ENCODE data around the gene BRSK2. TPM values are rescaled to one million over a fixed set of nuclear protein-coding genes. Genes with fewer than 3 reads are reported as not detected.

Gene BRSK2
- polyA plus RNA-seq, 1 of the 3 experiments (the other 2 are of a cell fraction): 0.64 TPM

- peak; percentile 84 for DNase-seq
- Histone ChIP-seq H3K4me2 (no peak overlapping the region), H3K27me3 (ENCODE audit: insufficient read depth) (no peaks in the 10 kb centered on the region), H3K36me3 (replicated peaks in 1 of 2; ENCODE audit: control insufficient read depth in 1 of 2, insufficient read depth in 2 of 2, low read length in 1 of 2) (no peaks in the 10 kb centered on the region), H3K27ac (ENCODE audit: low read depth in 2 of 2, low read length in 1 of 2) (peak overlapping the region in 1 of 2 experiments; percentile 92; a peak in 2 of 4 replicates), H3K4me1 (ENCODE audit: control insufficient read depth in 1 of 2, insufficient read depth in 2 of 2, low read depth in 1 of 2, low read length in 1 of 2) (peaks cover 0 to 57% of the 10 kb centered on the region in 2 experiments; a peak in 1 of 4 replicates), H3K9ac (no peak overlapping the region), H3K79me2 (ENCODE audit: insufficient read depth) (peaks cover 73% of the 10 kb centered on the region; the same call in 1 of the 2 replicates), H2AFZ (ENCODE audit: low read depth) (no peak overlapping the region), H3K4me3 (ENCODE audit: low read depth in 2 of 2, low read length in 1 of 2) (no peak overlapping the region), H3K9me2 (no peaks in the 10 kb centered on the region), H4K20me1 (ENCODE audit: insufficient read depth) (peaks cover 76% of the 10 kb centered on the region), H3K9me3 (no peaks in the 10 kb centered on the region), H3F3A (replicated peaks; ENCODE audit: insufficient read depth) (peaks cover 5% of the 10 kb centered on the region)
- WGBS (ENCODE audit: low lambda C conversion rate): 76% methylated on average over 11 of the region's 20 CpGs
- TF ChIP-seq GATA2 (CRISPR knock-in tag; IDR thresholded peaks at IDR 0.05) (no peak), SIN3A (IDR thresholded peaks at IDR 0.05; ENCODE audit: borderline replicate concordance, low read depth, low read length) (no peak), MXI1 (IDR thresholded peaks at IDR 0.05; ENCODE audit: low read depth, low read length) (peak; percentile 47; the same call in 1 of the 2 replicates), EP300 (IDR thresholded peaks at IDR 0.05; ENCODE audit: borderline replicate concordance in 1 of 2, low read depth in 1 of 2, low read length in 1 of 2) (no peak), MEF2A (IDR thresholded peaks at IDR 0.05; ENCODE audit: borderline replicate concordance, low read depth) (no peak), SMC3 (IDR thresholded peaks at IDR 0.05; ENCODE audit: low read depth, low read length) (no peak)
- POLR2A ChIA-PET: interaction anchor here (0.6 to 1.6 kb wide), 3 partner anchors 41 to 552 kb away, joined by 3 to 4 read pairs (median 3); no protein-coding TSS in a partner anchor
- CTCF ChIA-PET: interaction anchor here (0.9 to 7.6 kb wide), 4 partner anchors 10 to 303 kb away, joined by 3 to 40 read pairs (median 5); no protein-coding TSS in a partner anchor
Observed at GRCh38 chr11:1502954-1503707, 113.4 kb downstream of the BRSK2 start.

- Histone ChIP-seq H3K79me2 (ENCODE audit: insufficient read depth) (peaks cover 75% of the 10 kb centered on the region; the same call in 1 of the 2 replicates), H3K9me2 (no peaks in the 10 kb centered on the region), H3K36me3 (replicated peaks in 1 of 2; ENCODE audit: control insufficient read depth in 1 of 2, insufficient read depth in 2 of 2, low read length in 1 of 2) (no peaks in the 10 kb centered on the region), H3K9me3 (no peaks in the 10 kb centered on the region), H2AFZ (ENCODE audit: low read depth) (no peak overlapping the region), H3F3A (replicated peaks; ENCODE audit: insufficient read depth) (peaks cover 5% of the 10 kb centered on the region), H3K27me3 (ENCODE audit: insufficient read depth) (no peaks in the 10 kb centered on the region), H4K20me1 (ENCODE audit: insufficient read depth) (peaks cover 76% of the 10 kb centered on the region), H3K4me3 (ENCODE audit: low read depth in 2 of 2, low read length in 1 of 2) (no peak overlapping the region), H3K27ac (ENCODE audit: low read depth in 2 of 2, low read length in 1 of 2) (peak overlapping the region in 1 of 2 experiments; percentile 92; a peak in 2 of 4 replicates), H3K4me2 (no peak overlapping the region), H3K9ac (no peak overlapping the region), H3K4me1 (ENCODE audit: control insufficient read depth in 1 of 2, insufficient read depth in 2 of 2, low read depth in 1 of 2, low read length in 1 of 2) (peaks cover 0 to 54% of the 10 kb centered on the region in 2 experiments; a peak in 1 of 4 replicates)
- 60% methylated on average over 5 of the region's 14 CpGs for WGBS (ENCODE audit: low lambda C conversion rate)
- peak; percentile 81 for TF ChIP-seq MXI1 (IDR thresholded peaks at IDR 0.05; ENCODE audit: low read depth, low read length)
- no peak for TF ChIP-seq EP300 (IDR thresholded peaks at IDR 0.05; ENCODE audit: borderline replicate concordance in 1 of 2, low read depth in 1 of 2, low read length in 1 of 2)
- peak; percentile 41 for TF ChIP-seq RAD21 (IDR thresholded peaks at IDR 0.05; ENCODE audit: low read length)
- ChIA-PET POLR2A (interaction anchor here (1.2 to 1.6 kb wide), 2 partner anchors 41 to 65 kb away, joined by 3 read pairs; no protein-coding TSS in a partner anchor), CTCF (interaction anchor here (0.9 to 7.6 kb wide), 3 partner anchors 11 to 281 kb away, joined by 3 to 40 read pairs (median 4); no protein-coding TSS in a partner anchor)
- DNase-seq: peak; percentile 69
Observed at GRCh38 chr11:1503708-1504104, 114.0 kb downstream of the BRSK2 start.

GRCh38 chr11:1504138-1504537 lies 114.4 kb downstream of the BRSK2 start:
- Histone ChIP-seq H3K4me3 (ENCODE audit: low read depth in 2 of 2, low read length in 1 of 2) (no peak overlapping the region), H3K4me1 (ENCODE audit: control insufficient read depth in 1 of 2, insufficient read depth in 2 of 2, low read depth in 1 of 2, low read length in 1 of 2) (peaks cover 0 to 54% of the 10 kb centered on the region in 2 experiments; a peak in 1 of 4 replicates), H3K9ac (no peak overlapping the region), H3K4me2 (no peak overlapping the region), H3K79me2 (ENCODE audit: insufficient read depth) (peaks cover 72% of the 10 kb centered on the region; the same call in 1 of the 2 replicates), H3K9me2 (no peaks in the 10 kb centered on the region), H3K27me3 (ENCODE audit: insufficient read depth) (no peaks in the 10 kb centered on the region), H3K9me3 (no peaks in the 10 kb centered on the region), H2AFZ (ENCODE audit: low read depth) (no peak overlapping the region), H3K36me3 (replicated peaks in 1 of 2; ENCODE audit: control insufficient read depth in 1 of 2, insufficient read depth in 2 of 2, low read length in 1 of 2) (no peaks in the 10 kb centered on the region), H3F3A (replicated peaks; ENCODE audit: insufficient read depth) (peaks cover 5% of the 10 kb centered on the region), H4K20me1 (ENCODE audit: insufficient read depth) (peaks cover 78% of the 10 kb centered on the region), H3K27ac (ENCODE audit: low read depth in 2 of 2, low read length in 1 of 2) (peak overlapping the region in 1 of 2 experiments; percentile 92; a peak in 2 of 4 replicates)
- TF ChIP-seq FOXM1 (IDR thresholded peaks at IDR 0.05; ENCODE audit: low read depth) (no peak), CHD2 (IDR thresholded peaks at IDR 0.05; ENCODE audit: low read length, partially characterized antibody) (no peak), NRF1 (IDR thresholded peaks at IDR 0.05; ENCODE audit: low read depth, low read length) (no peak), USF1 (IDR thresholded peaks at IDR 0.05; ENCODE audit: borderline replicate concordance, low read depth) (no peak), PBX3 (IDR thresholded peaks at IDR 0.05) (no peak), TCF12 (IDR thresholded peaks at IDR 0.05) (no peak), RAD21 (IDR thresholded peaks at IDR 0.05; ENCODE audit: low read length) (no peak), EP300 (IDR thresholded peaks at IDR 0.05; ENCODE audit: borderline replicate concordance in 1 of 2, low read depth in 1 of 2, low read length in 1 of 2) (no peak), ELF1 (IDR thresholded peaks at IDR 0.05) (no peak)
- 91% methylated on average over 7 of the region's 9 CpGs for WGBS (ENCODE audit: low lambda C conversion rate)
- DNase-seq: no peak
- ChIA-PET CTCF (interaction anchor here (0.6 to 7.6 kb wide), 4 partner anchors 11 to 282 kb away, joined by 3 to 40 read pairs (median 4); no protein-coding TSS in a partner anchor), POLR2A (interaction anchor here (1.2 to 1.6 kb wide), 2 partner anchors 40 to 65 kb away, joined by 3 read pairs; no protein-coding TSS in a partner anchor)
